ENCODE data around the gene RAB33A.

- no peak for TF ChIP-seq REST (IDR thresholded peaks at IDR 0.05; ENCODE audit: low read depth)
- TF ChIP-seq CEBPB (IDR thresholded peaks at IDR 0.05), result no peak
- TF ChIP-seq YY1 (IDR thresholded peaks at IDR 0.05; ENCODE audit: low read depth), result no peak
- no peak for TF ChIP-seq TAF1 (IDR thresholded peaks at IDR 0.05; ENCODE audit: low read depth)
- no peak for TF ChIP-seq RAD21 (IDR thresholded peaks at IDR 0.05; ENCODE audit: low read depth)
- no peak for TF ChIP-seq TEAD4 (IDR thresholded peaks at IDR 0.05)
- TF ChIP-seq TCF12 (IDR thresholded peaks at IDR 0.05; ENCODE audit: low read depth), result no peak
- TF ChIP-seq EP300 (IDR thresholded peaks at IDR 0.05; ENCODE audit: borderline replicate concordance), result no peak
- no peak for TF ChIP-seq EGR1 (IDR thresholded peaks at IDR 0.05)
- no peak for TF ChIP-seq MAX (IDR thresholded peaks at IDR 0.05)
Observed at GRCh38 chrX:130179579-130180215, 7.9 kb downstream of the RAB33A start.

Measured in Ishikawa (cell line).